Prostate gland (tissue), 2 donors: ENCODE data around the gene PIEZO2. TPM values are rescaled to one million over a fixed set of nuclear protein-coding genes. Genes with fewer than 3 reads are reported as not detected.

Experiments
- DNase-seq: peaks from one replicate; pipeline ENCODE4 v3.0.0-alpha.2; 2019; ENCODE audit warnings: low spot score
- H3K27ac ChIP-seq, 2 donors: fragments of 200-600 bp; sonication (generic); 2 replicates each; pipeline ENCODE4 v1.5.1; 2017 to 2019
- H3K27me3 ChIP-seq: fragments of 200-600 bp; sonication (generic); replicated peaks from 2 replicates; pipeline ENCODE4 v1.5.1; 2019; ENCODE audit not compliant: insufficient read depth
- H3K36me3 ChIP-seq, 2 donors: fragments of 200-600 bp; sonication (generic); 1 replicate in 1 of 2; 2 replicates in 1 of 2; pipeline versions ENCODE4 v1.5.1 to v1.8.1; 2017 to 2019
- H3K4me1 ChIP-seq: fragments of 200-600 bp; sonication (generic); replicated peaks from 2 replicates; pipeline ENCODE4 v1.5.1; 2019
- H3K4me3 ChIP-seq, 2 donors: fragments of 200-600 bp; sonication (generic); 2 replicates each; pipeline ENCODE4 v1.5.1; 2017 to 2019
- H3K9me3 ChIP-seq: fragments of 200-600 bp; sonication (generic); 2 replicates; pipeline ENCODE4 v1.5.1; 2017
- CTCF ChIP-seq, 4 experiments: fragments of 200-600 bp in 2 of 4; fragments of 450-650 bp in 2 of 4; sonication (generic) in 2 of 4; IDR thresholded peaks; 1 replicate in 3 of 4; 2 replicates in 1 of 4; pipeline ENCODE4 v1.5.1; 2016 to 2019; ENCODE audit warnings: antibody characterized with exemption in 4 of 4, mild to moderate bottlenecking in 2 of 4, moderate library complexity in 2 of 4
- POLR2A ChIP-seq: fragments of 450-650 bp; IDR thresholded peaks from one replicate; pipeline ENCODE4 v1.6.1; 2016; ENCODE audit warnings: antibody characterized with exemption, mild to moderate bottlenecking
- POLR2AphosphoS5 ChIP-seq: sonication (generic); formaldehyde crosslinking; IDR thresholded peaks from one replicate; pipeline ENCODE4 v1.6.1; 2017; ENCODE audit warnings: antibody characterized with exemption
- WGBS: methylation state at CpG from one replicate; pipeline ENCODE4 v1.1.5; 2018; 5-methylcytosine and 5-hydroxymethylcytosine counted together
- intact Hi-C: fragments of 100-400 bp; cut with DNase I; formaldehyde crosslinking; loops from one replicate; pipeline ENCODE4 v1.14.2; 2022
- total RNA-seq, 2 donors: library from RNA; depleted of rRNA; stranded (reverse); fragments of >200 nt; gene quantifications; one replicate each; pipeline ENCODE4 v1.1.0, GENCODE V29; 2016

Gene PIEZO2
- total RNA-seq, 2 donors from 2014 or later = 4.1 to 19.0 TPM

GRCh38 chr18:11050966-11051365, 98.4 kb downstream of the PIEZO2 start:
- Histone ChIP-seq H3K4me1 (no peaks in the 10 kb centered on the region), H3K27me3 (no peaks in the 10 kb centered on the region), H3K9me3 (no peaks in the 10 kb centered on the region), H3K4me3 (no peak overlapping the region), H3K36me3 (no peaks in the 10 kb centered on the region), H3K27ac (no peak overlapping the region)
- TF ChIP-seq POLR2A (no peak), CTCF (IDR thresholded peaks at IDR 0.05) (no peak), POLR2AphosphoS5 (no peak)
- WGBS = 77% methylated on average over 2 of the region's 2 CpGs
- DNase-seq = no peak
- intact Hi-C loops = no loop called here

- TF ChIP-seq CTCF (IDR thresholded peaks at IDR 0.05) = no peak
- TF ChIP-seq POLR2AphosphoS5 = no peak
- no peak for TF ChIP-seq POLR2A
- intact Hi-C loops = no loop called here
Observed at GRCh38 chr18:11047817-11048216, 101.6 kb downstream of the PIEZO2 start.

GRCh38 chr18:11047156-11047555, 102.2 kb downstream of the PIEZO2 start:
- H3K4me1 ChIP-seq = no peaks in the 10 kb centered on the region
- no peak overlapping the region for H3K4me3 ChIP-seq
- no peak overlapping the region for H3K27ac ChIP-seq
- H3K27me3 ChIP-seq = no peaks in the 10 kb centered on the region
- H3K9me3 ChIP-seq = no peaks in the 10 kb centered on the region
- H3K36me3 ChIP-seq = no peaks in the 10 kb centered on the region
- no peak for DNase-seq
- no peak for TF ChIP-seq POLR2AphosphoS5
- no peak for TF ChIP-seq POLR2A
- TF ChIP-seq CTCF (IDR thresholded peaks at IDR 0.05) = no peak
- intact Hi-C loops = no loop called here
- 87% methylated on average over 7 of the region's 7 CpGs for WGBS

More at GRCh38 chr18:11047817-11048216, 101.6 kb downstream of the PIEZO2 start:
- Histone ChIP-seq H3K27me3 (no peaks in the 10 kb centered on the region), H3K36me3 (no peaks in the 10 kb centered on the region), H3K27ac (no peak overlapping the region), H3K4me3 (no peak overlapping the region), H3K9me3 (no peaks in the 10 kb centered on the region), H3K4me1 (no peaks in the 10 kb centered on the region)
- no peak for DNase-seq
- 86% methylated on average over 5 of the region's 5 CpGs for WGBS

- no peaks in the 10 kb centered on the region for H3K9me3 ChIP-seq
- WGBS = 91% methylated on average over 2 of the region's 2 CpGs
- no peak overlapping the region for H3K27ac ChIP-seq
- H3K36me3 ChIP-seq = no peaks in the 10 kb centered on the region
- no peaks in the 10 kb centered on the region for H3K4me1 ChIP-seq
- no peaks in the 10 kb centered on the region for H3K27me3 ChIP-seq
- no peak overlapping the region for H3K4me3 ChIP-seq
- intact Hi-C loops = no loop called here
- DNase-seq = no peak
- TF ChIP-seq POLR2A = no peak
- no peak for TF ChIP-seq POLR2AphosphoS5
Observed at GRCh38 chr18:11046140-11046539, 103.2 kb downstream of the PIEZO2 start.

GRCh38 chr18:11043694-11044093, 105.7 kb downstream of the PIEZO2 start:
- intact Hi-C loops = loop anchor here (5.0 kb wide), 2 partner anchors 104 to 191 kb away; partner anchors contain the start of gene PIEZO2
- H3K27ac ChIP-seq = no peak overlapping the region

More at GRCh38 chr18:11043694-11044093, 105.7 kb downstream of the PIEZO2 start:
- TF ChIP-seq CTCF (IDR thresholded peaks at IDR 0.05) (no peak), POLR2AphosphoS5 (no peak), POLR2A (no peak)
- Histone ChIP-seq H3K4me3 (no peak overlapping the region), H3K9me3 (no peaks in the 10 kb centered on the region), H3K27me3 (no peaks in the 10 kb centered on the region), H3K36me3 (no peaks in the 10 kb centered on the region), H3K4me1 (no peaks in the 10 kb centered on the region)
- DNase-seq = no peak
- WGBS = 82% methylated on average over 7 of the region's 7 CpGs
